Endothelial cell of umbilical vein (primary cell): ENCODE data around the gene SULT1A1. TPM values are rescaled to one million over a fixed set of nuclear protein-coding genes. Genes with fewer than 3 reads are reported as not detected.

Experiments
- BruUV-seq: library from RNA; stranded (reverse); fragments of 400-500 nt; replicated peaks from 2 replicates; lab custom pipeline; 2021; lab: Mats Ljungman, UMichigan
- CTCF ChIA-PET: fragments of 300-600, 350-600 bp; sonication (Branson Sonifier 250); formaldehyde crosslinking; loops from one replicate; lab custom pipeline; 2021; ENCODE audit warnings: antibody characterized with exemption, inconsistent platforms; lab: Charles Lee
- POLR2A ChIA-PET: fragments of 300-600, 350-600 bp; sonication (Branson Sonifier 250); formaldehyde crosslinking; loops from one replicate; lab custom pipeline; 2021; ENCODE audit warnings: antibody characterized with exemption, inconsistent platforms; lab: Charles Lee
- DNase-seq: peaks from one replicate; pipeline ENCODE4 v3.0.0-alpha.2; 2011; ENCODE audit warnings: low read depth, low spot score
- FAIRE-seq: peaks from 2 replicates; lab custom pipeline; 2011; peaks lifted over from hg19 to GRCh38; lab: Jason Lieb, UNC
- H2AFZ ChIP-seq: 2 replicates; pipeline ENCODE4 v1.6.0; 2012; ENCODE audit warnings: low read depth, low read length, control low read depth, inconsistent platforms
- H3K27ac ChIP-seq: 2 replicates; pipeline ENCODE4 v1.5.1; 2011; ENCODE audit warnings: low read depth, mild to moderate bottlenecking, control low read depth, low read length, moderate library complexity; ENCODE audit not compliant: insufficient read depth
- H3K27me3 ChIP-seq, 2 experiments: 2 replicates each; pipeline versions ENCODE4 v1.6.0 to v1.6.1; 2011; ENCODE audit warnings: low read length in 2 of 2, mixed read lengths in 1 of 2; ENCODE audit not compliant: control insufficient read depth in 2 of 2, insufficient read depth in 2 of 2
- H3K36me3 ChIP-seq, 2 experiments: 2 replicates in 1 of 2; 3 replicates in 1 of 2; pipeline ENCODE4 v1.5.1; 2011; ENCODE audit warnings: low read length in 2 of 2, mild to moderate bottlenecking in 1 of 2, moderate library complexity in 1 of 2; ENCODE audit not compliant: control insufficient read depth in 2 of 2, insufficient read depth in 2 of 2; ENCODE audit errors: extremely low read depth in 1 of 2
- H3K4me1 ChIP-seq: 3 replicates; pipeline ENCODE4 v1.5.1; 2011; ENCODE audit warnings: mild to moderate bottlenecking, low read length; ENCODE audit not compliant: control insufficient read depth, insufficient read depth; ENCODE audit errors: extremely low read depth
- H3K4me2 ChIP-seq: 2 replicates; pipeline ENCODE4 v1.6.1; 2011; ENCODE audit warnings: low read length, control low read depth, mixed read lengths; ENCODE audit not compliant: insufficient read depth
- H3K4me3 ChIP-seq, 3 experiments: fragments of 200-600 bp in 1 of 3; sonication (generic), shearing (Covaris generic) in 1 of 3; replicated peaks in 1 of 3; 2 replicates each; pipeline ENCODE4 v1.5.1; 2011 to 2016; ENCODE audit warnings: control low read depth in 3 of 3, low read length in 3 of 3, mild to moderate bottlenecking in 2 of 3, inconsistent platforms in 1 of 3, low read depth in 1 of 3, moderate library complexity in 1 of 3; ENCODE audit not compliant: insufficient read depth in 1 of 3
- H3K79me2 ChIP-seq: 2 replicates; pipeline ENCODE4 v1.6.0; 2012; ENCODE audit warnings: low read length, inconsistent platforms; ENCODE audit not compliant: control insufficient read depth, insufficient read depth
- H3K9ac ChIP-seq: replicated peaks from 2 replicates; pipeline ENCODE3; 2011; ENCODE audit warnings: low read length, control low read depth; ENCODE audit not compliant: insufficient read depth; ENCODE audit errors: extremely low read depth
- H3K9me1 ChIP-seq: replicated peaks from 3 replicates; pipeline ENCODE4 v1.6.0; 2011; ENCODE audit warnings: mild to moderate bottlenecking, low read length; ENCODE audit not compliant: control insufficient read depth, insufficient read depth; ENCODE audit errors: extremely low read depth
- H3K9me3 ChIP-seq: replicated peaks from 2 replicates; pipeline ENCODE4 v1.5.1; 2012; ENCODE audit warnings: low read length, inconsistent platforms; ENCODE audit not compliant: control insufficient read depth, insufficient read depth
- H4K20me1 ChIP-seq: replicated peaks from 2 replicates; pipeline ENCODE3; 2011; ENCODE audit warnings: mild to moderate bottlenecking, low read length; ENCODE audit not compliant: control insufficient read depth, insufficient read depth; ENCODE audit errors: extremely low read depth
- CTCF ChIP-seq, 2 donors: IDR thresholded peaks; 1 replicate in 1 of 2; 2 replicates in 1 of 2; pipeline ENCODE4 v1.5.1; 2011; ENCODE audit warnings: low read length in 2 of 2, mild to moderate bottlenecking in 2 of 2, moderate library complexity in 2 of 2, control low read depth in 1 of 2, inconsistent platforms in 1 of 2, low read depth in 1 of 2; ENCODE audit not compliant: insufficient read depth in 1 of 2; ENCODE audit errors: extremely low read depth in 1 of 2
- EZH2 ChIP-seq: IDR thresholded peaks from 2 replicates; pipeline ENCODE4 v1.6.1; 2012; ENCODE audit warnings: borderline replicate concordance, low read depth, mild to moderate bottlenecking, moderate library complexity, low read length, inconsistent platforms; ENCODE audit not compliant: severe bottlenecking
- FOS ChIP-seq: IDR thresholded peaks from 2 replicates; pipeline ENCODE4 v1.6.1; 2011; ENCODE audit warnings: mild to moderate bottlenecking, low read length, moderate library complexity, borderline replicate concordance; ENCODE audit not compliant: insufficient read depth
- GATA2 ChIP-seq: IDR thresholded peaks from 2 replicates; pipeline ENCODE4 v1.7.0; 2011; ENCODE audit warnings: low read depth, mild to moderate bottlenecking, moderate library complexity, mixed read lengths, low read length; ENCODE audit not compliant: insufficient read length, insufficient read depth
- JUN ChIP-seq: IDR thresholded peaks from 2 replicates; pipeline ENCODE4 v1.6.1; 2011; ENCODE audit warnings: borderline replicate concordance, low read depth; ENCODE audit not compliant: insufficient read length, insufficient read depth
- MAX ChIP-seq: IDR thresholded peaks from 2 replicates; pipeline ENCODE4 v1.6.1; 2011; ENCODE audit not compliant: insufficient read depth, insufficient read length
- MYC ChIP-seq: IDR thresholded peaks from one replicate; pipeline ENCODE4 v1.6.1; 2011; ENCODE audit warnings: mild to moderate bottlenecking, low read depth, low read length
- POLR2A ChIP-seq: IDR thresholded peaks from 2 replicates; pipeline ENCODE4 v1.6.1; 2012; ENCODE audit warnings: low read depth, mild to moderate bottlenecking, control low read depth, low read length
- POLR2AphosphoS5 ChIP-seq: IDR thresholded peaks from 2 replicates; pipeline ENCODE4 v1.6.1; 2012; ENCODE audit warnings: low read depth, mild to moderate bottlenecking, control low read depth, low read length, moderate library complexity; ENCODE audit not compliant: insufficient read depth
- dilution Hi-C: fragments of 300-500 bp; cut with MboI; formaldehyde crosslinking; loops from one replicate; pipeline ENCODE4 v1.15.0; 2019; ENCODE audit warnings: low sequenced_read_pairs; ENCODE audit not compliant: extremely low pct_ligation_motif_present
- intact Hi-C: fragments of 100-400 bp; cut with micrococcal nuclease; formaldehyde crosslinking; loops from one replicate; pipeline ENCODE4 v1.10.0; 2022
- polyA plus RNA-seq, 4 experiments: library from polyadenylated mRNA; depleted of rRNA in 3 of 4; stranded (reverse) in 3 of 4; unstranded in 1 of 4; fragments of >200 nt; gene quantifications; 2 replicates each; pipeline versions ENCODE4 v1.2.1 to v1.2.3, GENCODE V29; 2011 to 2012; ENCODE audit warnings: missing spikeins in 1 of 4
- total RNA-seq: library from RNA; stranded (reverse); gene quantifications from 2 replicates; pipeline ENCODE4 v1.2.3, GENCODE V29; 2021

SULT1A1 gene
- total and polyA plus RNA-seq, 2 donors (not counting 3 experiments of a cell fraction or from before 2014, with no cell fraction given): 0.77 to 0.90 TPM

- TF ChIP-seq CTCF (IDR thresholded peaks at IDR 0.05; ENCODE audit: extremely low read depth in 1 of 2, insufficient read depth in 1 of 2, low read depth in 1 of 2, low read length in 2 of 2) (no peak), JUN (no peak), POLR2AphosphoS5 (no peak), MAX (no peak), FOS (no peak), EZH2 (no peak), POLR2A (no peak), GATA2 (no peak), MYC (no peak)
- Histone ChIP-seq H3K4me2 (no peak overlapping the region), H4K20me1 (no peaks in the 10 kb centered on the region), H2AFZ (no peak overlapping the region), H3K36me3 (no peaks in the 10 kb centered on the region), H3K4me3 (no peak overlapping the region), H3K27me3 (no peaks in the 10 kb centered on the region), H3K79me2 (no peaks in the 10 kb centered on the region), H3K9me3 (no peaks in the 10 kb centered on the region), H3K4me1 (no peaks in the 10 kb centered on the region), H3K27ac (no peak overlapping the region), H3K9me1 (no peaks in the 10 kb centered on the region), H3K9ac (no peak overlapping the region)
- intact Hi-C loops (no loop called here), dilution Hi-C loops (no loop called here)
- BruUV-seq: no TSS peak
- ChIA-PET POLR2A (no interaction called here), CTCF (no interaction called here)
- no peak for DNase-seq
- FAIRE-seq: no peak
These were observed 2.7 kb downstream of the SULT1A1 start for GRCh38 chr16:28607116-28607623.
